ENCODE measurements around the gene HLA-DOB. TPM values are rescaled to one million over a fixed set of nuclear protein-coding genes. Genes with fewer than 3 reads are reported as not detected.

The HLA-DOB gene
- polyA plus RNA-seq, 1 donor from 2014 or later, result not detected

GRCh38 chr6:32835167-32835893, 18.5 kb upstream of the HLA-DOB start:
- no peaks in the 10 kb centered on the region for H3K9me3 ChIP-seq (ENCODE audit: low read length)
- H3K27me3 ChIP-seq (ENCODE audit: insufficient read depth, low read depth, low read length), result no peaks in the 10 kb centered on the region
- H3K9me2 ChIP-seq (ENCODE audit: insufficient read depth, low read length), result no peaks in the 10 kb centered on the region
- TF ChIP-seq EZH2 (IDR thresholded peaks at IDR 0.05; ENCODE audit: borderline replicate concordance, insufficient read depth, low read length, poor library complexity, severe bottlenecking), result no peak
- TF ChIP-seq SMC3 (conservative IDR thresholded peaks at IDR 0.05; ENCODE audit: poor library complexity), result no peak
- TF ChIP-seq, protein P1, sequence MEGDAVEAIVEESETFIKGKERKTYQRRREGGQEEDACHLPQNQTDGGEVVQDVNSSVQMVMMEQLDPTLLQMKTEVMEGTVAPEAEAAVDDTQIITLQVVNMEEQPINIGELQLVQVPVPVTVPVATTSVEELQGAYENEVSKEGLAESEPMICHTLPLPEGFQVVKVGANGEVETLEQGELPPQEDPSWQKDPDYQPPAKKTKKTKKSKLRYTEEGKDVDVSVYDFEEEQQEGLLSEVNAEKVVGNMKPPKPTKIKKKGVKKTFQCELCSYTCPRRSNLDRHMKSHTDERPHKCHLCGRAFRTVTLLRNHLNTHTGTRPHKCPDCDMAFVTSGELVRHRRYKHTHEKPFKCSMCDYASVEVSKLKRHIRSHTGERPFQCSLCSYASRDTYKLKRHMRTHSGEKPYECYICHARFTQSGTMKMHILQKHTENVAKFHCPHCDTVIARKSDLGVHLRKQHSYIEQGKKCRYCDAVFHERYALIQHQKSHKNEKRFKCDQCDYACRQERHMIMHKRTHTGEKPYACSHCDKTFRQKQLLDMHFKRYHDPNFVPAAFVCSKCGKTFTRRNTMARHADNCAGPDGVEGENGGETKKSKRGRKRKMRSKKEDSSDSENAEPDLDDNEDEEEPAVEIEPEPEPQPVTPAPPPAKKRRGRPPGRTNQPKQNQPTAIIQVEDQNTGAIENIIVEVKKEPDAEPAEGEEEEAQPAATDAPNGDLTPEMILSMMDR (IDR thresholded peaks at IDR 0.05; ENCODE audit: poor library complexity, severe bottlenecking), result no peak
- TF ChIP-seq TAF1 (IDR thresholded peaks at IDR 0.05; ENCODE audit: low read depth), result no peak
- no peak for TF ChIP-seq POLR2AphosphoS5 (IDR thresholded peaks at IDR 0.05)
- no peak for TF ChIP-seq EP300 (conservative IDR thresholded peaks at IDR 0.05; ENCODE audit: poor library complexity, severe bottlenecking)
- TF ChIP-seq RAD21 (conservative IDR thresholded peaks at IDR 0.05), result no peak
- TF ChIP-seq, protein P2, sequence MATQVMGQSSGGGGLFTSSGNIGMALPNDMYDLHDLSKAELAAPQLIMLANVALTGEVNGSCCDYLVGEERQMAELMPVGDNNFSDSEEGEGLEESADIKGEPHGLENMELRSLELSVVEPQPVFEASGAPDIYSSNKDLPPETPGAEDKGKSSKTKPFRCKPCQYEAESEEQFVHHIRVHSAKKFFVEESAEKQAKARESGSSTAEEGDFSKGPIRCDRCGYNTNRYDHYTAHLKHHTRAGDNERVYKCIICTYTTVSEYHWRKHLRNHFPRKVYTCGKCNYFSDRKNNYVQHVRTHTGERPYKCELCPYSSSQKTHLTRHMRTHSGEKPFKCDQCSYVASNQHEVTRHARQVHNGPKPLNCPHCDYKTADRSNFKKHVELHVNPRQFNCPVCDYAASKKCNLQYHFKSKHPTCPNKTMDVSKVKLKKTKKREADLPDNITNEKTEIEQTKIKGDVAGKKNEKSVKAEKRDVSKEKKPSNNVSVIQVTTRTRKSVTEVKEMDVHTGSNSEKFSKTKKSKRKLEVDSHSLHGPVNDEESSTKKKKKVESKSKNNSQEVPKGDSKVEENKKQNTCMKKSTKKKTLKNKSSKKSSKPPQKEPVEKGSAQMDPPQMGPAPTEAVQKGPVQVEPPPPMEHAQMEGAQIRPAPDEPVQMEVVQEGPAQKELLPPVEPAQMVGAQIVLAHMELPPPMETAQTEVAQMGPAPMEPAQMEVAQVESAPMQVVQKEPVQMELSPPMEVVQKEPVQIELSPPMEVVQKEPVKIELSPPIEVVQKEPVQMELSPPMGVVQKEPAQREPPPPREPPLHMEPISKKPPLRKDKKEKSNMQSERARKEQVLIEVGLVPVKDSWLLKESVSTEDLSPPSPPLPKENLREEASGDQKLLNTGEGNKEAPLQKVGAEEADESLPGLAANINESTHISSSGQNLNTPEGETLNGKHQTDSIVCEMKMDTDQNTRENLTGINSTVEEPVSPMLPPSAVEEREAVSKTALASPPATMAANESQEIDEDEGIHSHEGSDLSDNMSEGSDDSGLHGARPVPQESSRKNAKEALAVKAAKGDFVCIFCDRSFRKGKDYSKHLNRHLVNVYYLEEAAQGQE (IDR thresholded peaks at IDR 0.05; ENCODE audit: borderline replicate concordance), result no peak
- TF ChIP-seq MXI1 (conservative IDR thresholded peaks at IDR 0.05; ENCODE audit: poor library complexity, severe bottlenecking), result no peak
- no peaks in the 10 kb centered on the region for H4K20me1 ChIP-seq (ENCODE audit: insufficient read depth)
- no peak overlapping the region for H3K9ac ChIP-seq (ENCODE audit: low read length)
- no peaks in the 10 kb centered on the region for H3K36me3 ChIP-seq (ENCODE audit: insufficient read depth, low read length)
- no peak overlapping the region for H2AFZ ChIP-seq (ENCODE audit: low read depth, low read length)
- H3K27ac ChIP-seq (ENCODE audit: low read length), result no peak overlapping the region
- no peak overlapping the region for H3K4me3 ChIP-seq (ENCODE audit: low read length)
- no peak overlapping the region for H3K4me2 ChIP-seq (ENCODE audit: low read length)
- H3F3A ChIP-seq (ENCODE audit: insufficient read depth, low read length, poor library complexity, severe bottlenecking), result no peaks in the 10 kb centered on the region
- H3K79me2 ChIP-seq (replicated peaks; ENCODE audit: insufficient read depth, low read length), result no peaks in the 10 kb centered on the region

GRCh38 chr6:32833664-32834063, 16.9 kb upstream of the HLA-DOB start:
- Histone ChIP-seq H3K4me3 (ENCODE audit: low read length) (no peak overlapping the region), H3K9me3 (ENCODE audit: low read length) (no peaks in the 10 kb centered on the region), H3K79me2 (replicated peaks; ENCODE audit: insufficient read depth, low read length) (no peaks in the 10 kb centered on the region), H3F3A (ENCODE audit: insufficient read depth, low read length, poor library complexity, severe bottlenecking) (no peaks in the 10 kb centered on the region), H3K36me3 (ENCODE audit: insufficient read depth, low read length) (no peaks in the 10 kb centered on the region), H4K20me1 (ENCODE audit: insufficient read depth) (no peaks in the 10 kb centered on the region), H3K27me3 (ENCODE audit: insufficient read depth, low read depth, low read length) (no peaks in the 10 kb centered on the region), H3K27ac (ENCODE audit: low read length) (no peak overlapping the region), H3K9ac (ENCODE audit: low read length) (no peak overlapping the region), H3K9me2 (ENCODE audit: insufficient read depth, low read length) (no peaks in the 10 kb centered on the region), H2AFZ (ENCODE audit: low read depth, low read length) (no peak overlapping the region), H3K4me2 (ENCODE audit: low read length) (no peak overlapping the region)
- TF ChIP-seq TAF1 (IDR thresholded peaks at IDR 0.05; ENCODE audit: low read depth) (no peak), EZH2 (IDR thresholded peaks at IDR 0.05; ENCODE audit: borderline replicate concordance, insufficient read depth, low read length, poor library complexity, severe bottlenecking) (no peak), SMC3 (conservative IDR thresholded peaks at IDR 0.05; ENCODE audit: poor library complexity) (no peak), RAD21 (conservative IDR thresholded peaks at IDR 0.05) (no peak)
- TF ChIP-seq, protein P2 (IDR thresholded peaks at IDR 0.05; ENCODE audit: borderline replicate concordance), result no peak

Measured in neural cell (in vitro differentiated cells).